HG03175 (cell line): ENCODE results near the gene ARMC2.
"Not testable (repeated sequence)": the region's sequence is repeated elsewhere in the genome, so short reads cannot be mapped to it uniquely, and the experiment has no call there.

Experiments
- ATAC-seq: cut with Tn5 transposase; IDR thresholded peaks from one replicate; pipeline ENCODE4 v1.9.1; 2021; ENCODE audit warnings: mild to moderate bottlenecking, moderate library complexity; ENCODE audit not compliant: unreplicated experiment

The ARMC2 gene

GRCh38 chr6:108848116-108848868, at the start of gene ARMC2:
TSS of gene ARMC2 (plus strand) at chr6:108848422. CDS start at chr6:108854268, 5,846 bp downstream.
- peak; percentile 94 for ATAC-seq

GRCh38 chr6:108798670-108799353, 49.4 kb upstream of the ARMC2 start:
- no peak for ATAC-seq

GRCh38 chr6:108799354-108799717, 48.9 kb upstream of the ARMC2 start:
- ATAC-seq = no peak

- no peak for ATAC-seq
Observed at GRCh38 chr6:108799791-108800190, 48.4 kb upstream of the ARMC2 start.

GRCh38 chr6:108800427-108800864, 47.8 kb upstream of the ARMC2 start:
- no peak for ATAC-seq

GRCh38 chr6:108801366-108801765, 46.9 kb upstream of the ARMC2 start:
- no peak for ATAC-seq

- ATAC-seq = no peak
Observed at GRCh38 chr6:108803982-108804490, 44.2 kb upstream of the ARMC2 start.

GRCh38 chr6:108804956-108805355, 43.3 kb upstream of the ARMC2 start:
- ATAC-seq = no peak

- ATAC-seq = peak; percentile 88
Observed at GRCh38 chr6:108805611-108806167, 42.5 kb upstream of the ARMC2 start.

- ATAC-seq = peak; percentile 26
Observed at GRCh38 chr6:108806171-108806570, 42.1 kb upstream of the ARMC2 start.

GRCh38 chr6:108806665-108807064, 41.6 kb upstream of the ARMC2 start:
- ATAC-seq = no peak

GRCh38 chr6:108807928-108808327, 40.3 kb upstream of the ARMC2 start:
- ATAC-seq = no peak

- ATAC-seq = no peak
Observed at GRCh38 chr6:108809211-108809610, 39.0 kb upstream of the ARMC2 start.

- no peak for ATAC-seq
Observed at GRCh38 chr6:108810057-108810643, 38.1 kb upstream of the ARMC2 start.

- ATAC-seq = no peak
Observed at GRCh38 chr6:108811490-108811889, 36.7 kb upstream of the ARMC2 start.

- ATAC-seq = not testable (repeated sequence)
Observed at GRCh38 chr6:108813218-108813617, 35.0 kb upstream of the ARMC2 start.

- ATAC-seq = not testable (repeated sequence)
Observed at GRCh38 chr6:108817276-108817675, 30.9 kb upstream of the ARMC2 start.

- ATAC-seq = no peak
Observed at GRCh38 chr6:108820006-108820405, 28.2 kb upstream of the ARMC2 start.

- no peak for ATAC-seq
Observed at GRCh38 chr6:108822401-108822800, 25.8 kb upstream of the ARMC2 start.

- no peak for ATAC-seq
Observed at GRCh38 chr6:108825326-108825725, 22.9 kb upstream of the ARMC2 start.

- ATAC-seq = no peak
Observed at GRCh38 chr6:108831104-108831503, 17.1 kb upstream of the ARMC2 start.
